HG02970 (cell line): Measurements from ENCODE around the gene GNAL.

Experiments
- ATAC-seq: cut with Tn5 transposase; IDR thresholded peaks from one replicate; pipeline ENCODE4 v1.9.1; 2021; ENCODE audit warnings: mild to moderate bottlenecking, moderate library complexity, moderate number of reproducible peaks; ENCODE audit not compliant: unreplicated experiment, low FRiP score

The GNAL gene

GRCh38 chr18:11757084-11757590 lies 68.1 kb downstream of the GNAL start:
- no peak for ATAC-seq

DNA sequence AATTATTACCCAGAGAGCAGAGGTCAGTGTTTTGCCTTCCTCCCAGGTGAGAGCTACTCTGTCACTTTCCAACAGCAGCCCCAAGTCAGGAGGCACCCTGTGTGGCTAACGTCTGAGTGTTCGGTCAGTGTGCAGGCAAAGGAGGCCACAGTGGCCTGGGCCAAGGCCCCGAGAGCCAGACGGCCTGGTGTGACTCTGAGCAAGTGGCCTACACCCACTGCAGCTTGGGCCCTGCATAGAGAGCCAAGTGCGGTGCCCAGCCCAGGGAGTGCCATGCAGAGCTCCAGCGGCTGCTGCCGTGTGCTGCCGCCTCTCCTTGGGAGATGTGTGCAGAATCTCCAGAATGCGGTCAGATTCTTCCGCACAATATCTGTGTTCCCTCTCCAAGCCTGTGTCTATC lies 70.4 kb downstream of the GNAL start:
- ATAC-seq: no peak

DNA sequence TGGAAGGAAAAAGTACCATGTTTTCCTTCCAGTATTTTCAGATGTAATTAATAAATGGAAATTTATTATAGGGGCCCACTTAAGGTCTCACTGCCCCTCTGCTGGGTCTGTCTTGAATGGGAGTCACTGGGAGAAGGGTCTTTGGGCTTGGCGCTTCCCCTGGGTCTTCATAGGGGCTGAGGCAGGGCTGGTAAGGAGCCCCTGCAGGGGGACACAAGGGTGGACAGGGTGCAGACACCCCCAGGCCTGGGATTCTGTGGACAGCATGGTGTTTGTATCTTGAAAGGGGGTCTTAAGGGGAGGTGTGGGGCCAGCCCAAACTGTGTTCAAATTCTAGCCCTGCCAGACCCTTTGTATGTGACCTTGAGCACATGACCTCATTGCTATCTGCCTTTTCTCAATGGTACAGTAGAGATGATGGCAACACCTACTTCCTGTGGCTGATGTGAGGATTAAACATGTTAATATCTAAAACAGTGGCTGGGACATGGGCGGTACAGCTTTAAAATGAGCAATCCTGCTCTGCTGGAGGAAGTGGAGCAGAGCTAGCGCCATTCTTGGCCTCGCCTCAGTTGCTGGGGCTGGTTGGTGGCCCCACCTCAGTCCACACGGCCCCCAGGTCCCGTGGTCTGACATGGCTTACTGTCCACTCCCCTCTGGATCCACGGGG lies 71.6 kb downstream of the GNAL start:
- no peak for ATAC-seq

DNA sequence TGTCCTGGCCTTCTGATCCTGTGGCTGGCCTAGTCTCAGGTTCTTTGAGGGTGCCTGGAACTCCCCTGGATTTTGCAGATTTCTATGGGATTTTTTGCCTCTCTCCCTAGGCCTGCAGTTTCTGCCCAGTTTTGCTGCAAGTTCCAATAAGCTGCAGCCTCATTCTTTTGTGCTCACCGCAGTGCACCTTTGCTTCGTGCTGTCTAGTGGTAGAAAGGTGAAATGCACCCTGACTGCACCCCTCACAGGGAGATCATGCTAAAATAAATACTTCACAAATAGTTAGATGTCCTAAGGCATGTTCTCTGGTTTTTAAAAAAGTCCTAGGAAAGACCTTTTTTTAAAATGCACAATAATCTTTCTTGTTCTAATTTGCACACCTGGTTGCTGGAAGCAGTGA lies 72.5 kb downstream of the GNAL start:
- no peak for ATAC-seq

DNA sequence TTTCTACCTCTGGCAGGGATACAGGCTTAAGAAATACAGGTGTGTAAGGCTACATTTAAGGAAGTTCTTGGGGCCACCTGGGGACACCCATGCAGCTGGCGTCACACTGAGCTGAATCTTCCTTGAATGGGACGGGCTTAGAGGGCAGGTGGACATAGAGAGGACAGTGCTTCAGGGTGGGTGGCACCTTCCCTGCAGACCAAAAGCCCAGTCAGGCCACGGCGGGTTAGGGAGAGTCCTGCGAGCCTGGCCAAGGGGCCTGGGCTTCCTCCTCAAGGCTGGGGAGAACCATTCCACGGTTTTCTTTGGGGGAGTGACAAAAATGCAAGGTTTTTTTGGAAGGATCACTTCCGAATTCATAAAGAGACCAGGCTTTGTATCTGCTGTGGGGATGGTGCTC lies 73.4 kb downstream of the GNAL start:
- no peak for ATAC-seq

DNA sequence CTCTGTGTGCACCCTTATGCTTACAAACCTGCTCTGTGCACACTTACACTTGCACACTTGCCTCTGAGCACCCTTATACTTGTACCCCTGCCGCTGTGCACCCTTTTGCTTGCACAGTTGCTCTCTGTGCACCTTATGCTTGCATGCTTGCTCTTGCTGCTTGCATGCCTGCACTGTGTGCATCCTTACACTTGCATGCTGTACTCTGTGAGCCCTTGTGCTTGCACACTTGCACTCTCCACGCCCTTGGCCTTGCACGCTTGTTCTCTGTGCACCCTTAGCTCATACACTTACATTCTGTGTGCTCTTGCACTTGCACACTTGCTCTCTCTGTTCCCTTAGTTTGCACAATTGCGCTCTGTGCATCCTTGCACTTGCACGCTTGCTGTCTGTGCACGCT lies 78.3 kb downstream of the GNAL start:
- ATAC-seq: no peak

- no peak for ATAC-seq
Measured at GRCh38 chr18:11767935-11768334, 78.9 kb downstream of the GNAL start.

- ATAC-seq: no peak
Measured at GRCh38 chr18:11775436-11776174, 86.5 kb downstream of the GNAL start.

- no peak for ATAC-seq
Measured at GRCh38 chr18:11780042-11780441, 91.0 kb downstream of the GNAL start.

GRCh38 chr18:11783716-11784331 lies 94.8 kb downstream of the GNAL start:
- ATAC-seq: no peak

- no peak for ATAC-seq
Measured at GRCh38 chr18:11784674-11785304, 95.7 kb downstream of the GNAL start.

- ATAC-seq: no peak
Measured at GRCh38 chr18:11785444-11786055, 96.5 kb downstream of the GNAL start.

- ATAC-seq: no peak
Measured at GRCh38 chr18:11789716-11790510, 100.8 kb downstream of the GNAL start.

GRCh38 chr18:11791131-11791530 lies 102.1 kb downstream of the GNAL start:
- no peak for ATAC-seq

- no peak for ATAC-seq
Measured at GRCh38 chr18:11792632-11793031, 103.6 kb downstream of the GNAL start.

DNA sequence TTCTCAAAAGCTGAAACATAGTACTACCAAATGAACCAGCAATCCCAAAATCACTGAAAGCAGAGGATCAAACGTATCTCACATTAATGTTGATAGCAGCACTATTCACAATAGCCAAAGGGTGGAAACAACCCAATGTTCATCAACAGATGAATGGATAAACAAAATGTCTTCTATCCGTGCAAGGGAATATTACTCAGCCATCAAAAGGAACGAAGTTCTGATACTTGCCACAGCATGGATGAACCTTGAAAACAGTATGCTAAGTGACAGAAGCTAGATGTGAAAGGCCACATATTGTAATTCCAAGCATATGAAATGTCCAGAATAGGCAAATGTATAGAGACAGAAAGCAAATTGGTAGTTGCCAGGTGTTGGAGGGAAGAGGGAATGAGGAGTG lies 105.1 kb downstream of the GNAL start:
- no peak for ATAC-seq

DNA sequence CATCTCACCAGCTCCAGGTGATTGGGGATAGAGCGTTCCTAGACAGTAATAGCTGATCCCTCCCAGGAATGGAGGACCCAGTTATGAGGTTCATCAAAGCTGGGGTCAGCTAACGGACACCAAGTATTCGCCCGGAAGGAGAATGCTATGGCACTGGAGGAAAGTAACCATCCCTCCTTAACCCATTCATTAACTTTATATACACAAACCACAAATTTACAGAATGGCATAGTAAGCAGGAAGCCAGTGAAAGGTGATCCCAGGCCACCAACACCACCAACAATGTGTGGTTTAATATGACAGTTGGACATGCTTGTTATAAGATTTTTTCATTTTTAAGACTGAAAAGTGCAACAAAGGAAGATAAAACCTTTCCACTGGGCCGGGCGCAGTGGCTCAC lies 106.9 kb downstream of the GNAL start:
- ATAC-seq: no peak

DNA sequence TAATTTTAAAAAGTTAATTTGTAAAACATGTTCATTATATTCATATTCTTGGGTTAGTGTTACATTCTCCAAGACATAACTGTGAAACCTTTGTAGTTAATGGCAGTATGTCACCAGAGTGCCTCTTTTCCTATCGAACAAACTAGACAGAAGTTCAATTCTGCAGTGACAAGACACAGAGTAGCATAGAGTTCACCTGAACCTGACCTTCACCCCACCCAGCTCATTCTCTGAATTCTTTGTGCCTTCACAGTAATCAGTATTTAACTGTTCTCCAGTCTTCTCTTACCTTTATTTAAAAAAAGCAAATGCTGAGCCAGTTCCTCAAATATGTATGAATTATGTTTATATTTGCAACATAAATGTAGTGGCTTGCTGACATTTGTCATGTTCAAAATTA lies 109.2 kb downstream of the GNAL start:
- ATAC-seq: no peak

DNA sequence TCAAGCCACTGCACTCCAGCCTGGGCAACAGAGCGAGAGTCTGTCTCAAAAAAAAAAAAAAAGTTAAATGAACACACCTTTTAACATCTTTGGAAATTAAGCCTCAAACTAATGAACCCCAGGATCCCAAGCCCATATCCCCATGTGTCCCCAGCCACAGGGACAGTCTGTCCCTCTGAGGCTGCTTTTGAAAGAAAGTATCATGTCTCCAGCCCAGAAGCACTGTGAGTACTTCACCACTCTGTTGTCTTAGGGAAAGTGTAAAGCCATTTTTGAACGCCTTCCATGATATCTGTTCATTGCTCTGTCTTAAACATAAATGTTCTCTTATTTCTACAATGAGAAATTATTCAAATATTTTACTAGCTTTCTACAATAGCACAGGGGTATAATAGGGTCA lies 110.0 kb downstream of the GNAL start:
- no peak for ATAC-seq
